Loucy (cell line): ENCODE measurements around the gene MET.

Source experiments
- H2AFZ ChIP-seq: fragments of 200-600 bp; sonication (generic); 2 replicates; pipeline ENCODE4 v1.6.0; 2016; ENCODE audit warnings: antibody characterized with exemption, mild to moderate bottlenecking, low read length, moderate library complexity
- H3F3A ChIP-seq: fragments of 200-600 bp; 2 replicates; pipeline ENCODE4 v1.6.0; 2016; ENCODE audit warnings: antibody characterized with exemption, low read depth, mild to moderate bottlenecking
- H3K27me3 ChIP-seq: fragments of 200-600 bp; sonication (generic); 2 replicates; pipeline ENCODE4 v1.6.1; 2014; ENCODE audit warnings: low read length, mild to moderate bottlenecking; ENCODE audit not compliant: insufficient read depth, poor library complexity, severe bottlenecking
- H3K36me3 ChIP-seq: fragments of 200-600 bp; sonication (generic); 2 replicates; pipeline ENCODE4 v1.6.1; 2016; ENCODE audit warnings: low read length; ENCODE audit not compliant: insufficient read depth
- H3K4me1 ChIP-seq: fragments of 200-600 bp; sonication (generic); 2 replicates; pipeline ENCODE4 v1.5.1; 2014; ENCODE audit warnings: low read length, mild to moderate bottlenecking; ENCODE audit not compliant: insufficient read depth, poor library complexity, severe bottlenecking
- H3K4me2 ChIP-seq: fragments of 200-600 bp; sonication (generic); 2 replicates; pipeline ENCODE4 v1.6.0; 2014; ENCODE audit warnings: antibody characterized with exemption, low read length, low read depth, mild to moderate bottlenecking; ENCODE audit not compliant: poor library complexity, severe bottlenecking
- H3K4me3 ChIP-seq: fragments of 200-600 bp; sonication (generic); 2 replicates; pipeline ENCODE4 v1.5.1; 2014; ENCODE audit warnings: low read length, mild to moderate bottlenecking, mixed read lengths; ENCODE audit not compliant: poor library complexity, severe bottlenecking
- H3K79me2 ChIP-seq: fragments of 200-600 bp; sonication (generic); 2 replicates; pipeline ENCODE4 v1.6.1; 2014; ENCODE audit warnings: low read length; ENCODE audit not compliant: insufficient read depth
- H3K9ac ChIP-seq: fragments of 200-600 bp; sonication (generic); 2 replicates; pipeline ENCODE4 v1.6.0; 2014; ENCODE audit warnings: mild to moderate bottlenecking, low read depth, low read length, moderate library complexity; ENCODE audit not compliant: poor library complexity, severe bottlenecking
- H3K9me2 ChIP-seq: fragments of 200-600 bp; sonication (generic); replicated peaks from 2 replicates; pipeline ENCODE4 v1.6.1; 2016; ENCODE audit warnings: low read depth, low read length, mixed read lengths
- H3K9me3 ChIP-seq: fragments of 200-600 bp; sonication (generic); 2 replicates; pipeline ENCODE4 v1.6.1; 2014; ENCODE audit warnings: mild to moderate bottlenecking, antibody characterized with exemption, low read length, low read depth; ENCODE audit not compliant: insufficient read depth
- H4K20me1 ChIP-seq: fragments of 200-600 bp; sonication (generic); 2 replicates; pipeline ENCODE4 v1.6.0; 2014; ENCODE audit warnings: antibody characterized with exemption, low read length, mild to moderate bottlenecking; ENCODE audit not compliant: insufficient read depth, poor library complexity, severe bottlenecking
- CTCF ChIP-seq: fragments of 200-600 bp; sonication (generic); conservative IDR thresholded peaks from 2 replicates; pipeline ENCODE4 v1.5.1; 2014; ENCODE audit warnings: mild to moderate bottlenecking, antibody characterized with exemption, low read length
- EZH2phosphoT487 ChIP-seq: fragments of 200-600 bp; IDR thresholded peaks from 2 replicates; pipeline ENCODE4 v1.6.1; 2018; ENCODE audit warnings: antibody characterized with exemption, mild to moderate bottlenecking, moderate library complexity, borderline replicate concordance

Gene MET

GRCh38 chr7:116832692-116833091 lies 160.7 kb downstream of the MET start:
- Histone ChIP-seq H3K9me2 (no peaks in the 10 kb centered on the region), H3K9ac (no peak overlapping the region), H3K4me1 (no peaks in the 10 kb centered on the region), H3K4me3 (no peak overlapping the region), H4K20me1 (no peaks in the 10 kb centered on the region), H3K9me3 (no peaks in the 10 kb centered on the region), H3F3A (no peaks in the 10 kb centered on the region), H2AFZ (no peak overlapping the region), H3K79me2 (no peaks in the 10 kb centered on the region), H3K4me2 (no peak overlapping the region), H3K36me3 (no peaks in the 10 kb centered on the region), H3K27me3 (no peaks in the 10 kb centered on the region)
- no peak for TF ChIP-seq EZH2phosphoT487
- no peak for TF ChIP-seq CTCF

DNA sequence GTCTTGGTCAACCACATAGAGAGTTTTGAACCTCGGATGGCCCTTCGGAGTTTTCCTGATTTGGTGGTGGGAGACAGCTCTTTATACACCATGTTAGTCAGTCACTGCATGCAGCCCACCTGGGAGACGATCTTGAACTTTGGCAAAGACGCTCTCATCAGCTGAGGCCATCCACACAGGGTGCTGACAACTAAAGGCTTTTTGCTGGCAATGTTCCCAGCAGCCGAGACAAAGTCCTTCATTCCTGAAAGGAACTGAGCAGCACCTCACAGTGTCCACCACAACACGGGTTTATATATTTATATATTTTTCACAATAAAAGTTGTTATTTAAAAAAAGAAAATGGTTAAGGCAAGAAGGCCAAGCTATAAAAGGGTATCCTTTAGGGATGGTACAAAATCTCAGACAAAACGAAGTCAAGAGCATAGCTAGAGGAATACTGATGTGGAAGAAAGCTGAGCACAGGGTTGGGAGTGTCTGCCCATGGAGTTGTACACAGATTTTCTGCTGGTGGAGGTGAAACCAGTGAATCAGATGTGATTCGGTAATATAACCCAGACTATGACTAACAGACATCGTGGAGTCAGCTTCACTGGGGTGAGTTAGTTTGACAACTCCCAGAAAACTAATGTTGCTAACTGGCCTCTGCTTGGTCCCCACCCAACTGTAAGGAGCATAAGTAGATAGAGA lies 163.0 kb downstream of the MET start:
- Histone ChIP-seq H3K9me3 (no peaks in the 10 kb centered on the region), H3F3A (no peaks in the 10 kb centered on the region), H3K4me3 (no peak overlapping the region), H3K9me2 (no peaks in the 10 kb centered on the region), H3K79me2 (no peaks in the 10 kb centered on the region), H2AFZ (no peak overlapping the region), H3K27me3 (no peaks in the 10 kb centered on the region), H3K36me3 (no peaks in the 10 kb centered on the region), H3K4me2 (no peak overlapping the region), H3K9ac (no peak overlapping the region), H3K4me1 (no peaks in the 10 kb centered on the region), H4K20me1 (no peaks in the 10 kb centered on the region)
- TF ChIP-seq CTCF: no peak
- no peak for TF ChIP-seq EZH2phosphoT487

- H3K4me3 ChIP-seq: no peak overlapping the region
- H3F3A ChIP-seq: no peaks in the 10 kb centered on the region
- no peaks in the 10 kb centered on the region for H3K4me1 ChIP-seq
- H3K27me3 ChIP-seq: no peaks in the 10 kb centered on the region
- H2AFZ ChIP-seq: no peak overlapping the region
- no peaks in the 10 kb centered on the region for H3K9me3 ChIP-seq
- H3K4me2 ChIP-seq: no peak overlapping the region
- H3K36me3 ChIP-seq: no peaks in the 10 kb centered on the region
- H4K20me1 ChIP-seq: no peaks in the 10 kb centered on the region
- H3K79me2 ChIP-seq: no peaks in the 10 kb centered on the region
- TF ChIP-seq EZH2phosphoT487 (no peak), CTCF (no peak)
- H3K9ac ChIP-seq: no peak overlapping the region
- H3K9me2 ChIP-seq: no peaks in the 10 kb centered on the region
Observed at GRCh38 chr7:116836048-116836447, 164.1 kb downstream of the MET start.
